Lung (tissue), 12 donors: ENCODE measurements around the gene MBD3L4. TPM values are rescaled to one million over a fixed set of nuclear protein-coding genes. Genes with fewer than 3 reads are reported as not detected.

ENCODE experiments used
- ATAC-seq: fragments of 200-7000 bp; cut with Tn5 transposase; one replicate; pipeline ENCODE4 v1.9.1; 2020; ENCODE audit warnings: moderate number of reproducible peaks; ENCODE audit not compliant: insufficient read depth, low FRiP score
- DNase-seq, 3 donors: peaks; one replicate each; pipeline ENCODE4 v3.0.0-alpha.2; 2013 to 2017
- H3K27ac ChIP-seq, 2 donors: one replicate each; pipeline ENCODE4 v1.5.1; 2013; ENCODE audit warnings: mild to moderate bottlenecking in 2 of 2, moderate library complexity in 2 of 2, control low read depth in 1 of 2, inconsistent platforms in 1 of 2, low read depth in 1 of 2, low read length in 1 of 2
- H3K27me3 ChIP-seq, 3 donors: one replicate each; pipeline ENCODE4 v1.5.1; 2013; ENCODE audit warnings: low read length in 2 of 3; ENCODE audit not compliant: control insufficient read depth in 3 of 3, insufficient read depth in 3 of 3
- H3K36me3 ChIP-seq, 4 donors: one replicate each; pipeline ENCODE4 v1.5.1; 2013; ENCODE audit warnings: low read length in 4 of 4, mild to moderate bottlenecking in 1 of 4, moderate library complexity in 1 of 4; ENCODE audit not compliant: control insufficient read depth in 4 of 4, insufficient read depth in 4 of 4
- H3K4me1 ChIP-seq, 5 donors: one replicate each; pipeline ENCODE4 v1.5.1; 2013; ENCODE audit warnings: low read length in 5 of 5, mild to moderate bottlenecking in 2 of 5, moderate library complexity in 1 of 5; ENCODE audit not compliant: control insufficient read depth in 5 of 5, insufficient read depth in 5 of 5
- H3K4me3 ChIP-seq: one replicate; pipeline ENCODE4 v1.5.1; 2013; ENCODE audit warnings: mild to moderate bottlenecking, control low read depth, moderate library complexity
- H3K9ac ChIP-seq, 2 donors: one replicate each; pipeline ENCODE4 v1.5.1; 2013; ENCODE audit warnings: low read length in 2 of 2, control low read depth in 1 of 2; ENCODE audit not compliant: insufficient read depth in 1 of 2
- H3K9me3 ChIP-seq, 4 donors: one replicate each; pipeline ENCODE4 v1.5.1; 2013; ENCODE audit warnings: low read length in 3 of 4, mild to moderate bottlenecking in 1 of 4, moderate library complexity in 1 of 4; ENCODE audit not compliant: control insufficient read depth in 4 of 4, insufficient read depth in 3 of 4
- CTCF ChIP-seq: IDR thresholded peaks from 2 replicates; pipeline ENCODE4 v1.5.1; 2012; ENCODE audit warnings: mild to moderate bottlenecking; ENCODE audit errors: control extremely low read depth, extremely low read depth
- WGBS, 2 donors: extraction: QIAGEN DNeasy Blood & Tissue Kit; methylation state at CpG; one replicate each; pipeline ENCODE4 v1.1.7; 2013; 5-methylcytosine and 5-hydroxymethylcytosine counted together
- polyA plus RNA-seq, 2 donors: library from polyadenylated mRNA; stranded (reverse); fragments of 200-250 nt; gene quantifications; one replicate each; pipeline ENCODE4 v1.2.1, GENCODE V29; 2013
- total RNA-seq, 2 donors: library from RNA; depleted of rRNA in 1 of 2; stranded (reverse); fragments of >200 nt in 1 of 2; gene quantifications; one replicate each; pipeline ENCODE4 v1.2.1, GENCODE V29; 2014 to 2021
- donor health status: control.
- donor health status: control.
- donor health status: Bipolar disorder and iron deficiency.
- donor health status: healthy.
- donor health status: DM: yes; HTN: yes; CAD: no.

Gene MBD3L4
- total and polyA plus RNA-seq, 4 donors = not detected

GRCh38 chr19:7006135-7006704, 33.8 kb downstream of the MBD3L4 start:
- Histone ChIP-seq H3K4me1 (no peaks in the 10 kb centered on the region), H3K27ac (no peak overlapping the region), H3K9ac (no peak overlapping the region), H3K36me3 (no peaks in the 10 kb centered on the region), H3K4me3 (no peak overlapping the region), H3K27me3 (no peaks in the 10 kb centered on the region), H3K9me3 (no peaks in the 10 kb centered on the region)
- DNase-seq = no peak
- WGBS, 2 donors = 84 to 88% methylated on average over 11 of the region's 11 CpGs
- no peak for ATAC-seq
- no peak for TF ChIP-seq CTCF

- TF ChIP-seq CTCF = peak; percentile 10
- Histone ChIP-seq H3K36me3 (no peaks in the 10 kb centered on the region), H3K27ac (no peak overlapping the region), H3K4me1 (no peaks in the 10 kb centered on the region), H3K9ac (no peak overlapping the region), H3K9me3 (no peaks in the 10 kb centered on the region), H3K27me3 (no peaks in the 10 kb centered on the region), H3K4me3 (no peak overlapping the region)
- no peak for ATAC-seq
- peak in 2 of 3 donors; percentile 35 to 49 for DNase-seq
- 55 to 56% methylated on average over 18 of the region's 18 CpGs for WGBS, 2 donors
Observed at GRCh38 chr19:7004313-7004931, 35.6 kb downstream of the MBD3L4 start.

GRCh38 chr19:7000816-7001215, 39.2 kb downstream of the MBD3L4 start:
- no peak for ATAC-seq
- Histone ChIP-seq H3K27me3 (no peaks in the 10 kb centered on the region), H3K27ac (peak overlapping the region in 1 of 2 donors; percentile 33), H3K9me3 (no peaks in the 10 kb centered on the region), H3K4me3 (no peak overlapping the region), H3K36me3 (no peaks in the 10 kb centered on the region), H3K4me1 (no peaks in the 10 kb centered on the region), H3K9ac (no peak overlapping the region)
- peak in 1 of 3 donors; percentile 0 for DNase-seq
- WGBS, 2 donors = 57 to 79% methylated on average over 1 of the region's 1 CpG
- no peak for TF ChIP-seq CTCF
